ENCODE results near the gene RPS15. TPM values are rescaled to one million over a fixed set of nuclear protein-coding genes. Genes with fewer than 3 reads are reported as not detected.

RPS15 gene
- total RNA-seq, 2 experiments from 2014 or later = 1,384 TPM

DNA sequence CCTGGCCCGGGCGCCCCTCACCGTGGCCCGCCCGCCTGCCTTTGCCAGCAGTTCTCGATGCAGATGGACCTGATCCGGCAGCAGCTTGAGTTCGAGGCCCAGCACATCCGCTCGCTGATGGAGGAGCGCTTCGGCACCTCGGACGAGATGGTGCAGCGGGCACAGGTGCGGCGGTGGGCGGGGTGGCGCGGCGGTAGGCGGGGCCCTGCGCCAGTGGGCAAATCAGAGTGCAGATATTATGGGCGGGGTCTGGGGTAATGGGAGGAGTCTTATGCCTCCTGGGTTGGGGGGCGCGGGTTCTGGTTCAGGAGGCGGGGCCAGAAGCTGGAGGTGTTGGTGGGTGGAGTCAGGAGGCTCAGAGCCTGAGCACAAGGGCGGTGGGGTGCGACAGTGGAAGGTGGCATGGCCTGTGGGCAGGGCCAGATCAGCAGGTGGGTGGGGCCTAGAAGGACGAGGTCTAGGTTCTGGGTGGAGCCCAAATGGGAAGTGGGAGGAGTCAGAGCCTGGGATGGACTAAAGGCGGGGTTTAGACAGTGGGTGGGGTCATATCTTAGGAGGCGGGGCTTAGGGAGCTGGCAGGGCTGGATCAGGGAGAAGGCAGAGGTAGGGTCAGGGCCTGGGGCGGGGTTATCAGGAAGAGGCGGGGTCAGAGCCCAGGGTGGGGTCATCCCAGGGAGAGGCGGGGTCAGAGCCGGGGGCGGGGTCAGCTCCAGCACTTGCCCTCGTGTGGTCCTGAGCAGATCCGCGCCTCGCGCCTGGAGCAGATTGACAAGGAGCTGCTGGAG is 17.3 kb downstream of the RPS15 start:
- ChIA-PET POLR2A (no interaction called here), CTCF (interaction anchor here (1.0 kb wide), 1 partner anchor 10 kb away, joined by 4 read pairs; no protein-coding TSS in a partner anchor)
- H3K4me3 Mint-ChIP-seq = no peak overlapping the region
- H3K27ac Mint-ChIP-seq = no peak overlapping the region
- no peaks in the 10 kb centered on the region for H3K9me3 Mint-ChIP-seq (ENCODE audit: insufficient read depth)
- H3K4me1 Mint-ChIP-seq (ENCODE audit: low read depth) = peaks cover 11% of the 10 kb centered on the region
- ATAC-seq = peak; percentile 68
- DNase-seq = peak; percentile 65
- peaks cover 52% of the 10 kb centered on the region for H3K27me3 Mint-ChIP-seq (ENCODE audit: low read depth)
- H3K36me3 Mint-ChIP-seq (ENCODE audit: low read depth) = no peaks in the 10 kb centered on the region

DNA sequence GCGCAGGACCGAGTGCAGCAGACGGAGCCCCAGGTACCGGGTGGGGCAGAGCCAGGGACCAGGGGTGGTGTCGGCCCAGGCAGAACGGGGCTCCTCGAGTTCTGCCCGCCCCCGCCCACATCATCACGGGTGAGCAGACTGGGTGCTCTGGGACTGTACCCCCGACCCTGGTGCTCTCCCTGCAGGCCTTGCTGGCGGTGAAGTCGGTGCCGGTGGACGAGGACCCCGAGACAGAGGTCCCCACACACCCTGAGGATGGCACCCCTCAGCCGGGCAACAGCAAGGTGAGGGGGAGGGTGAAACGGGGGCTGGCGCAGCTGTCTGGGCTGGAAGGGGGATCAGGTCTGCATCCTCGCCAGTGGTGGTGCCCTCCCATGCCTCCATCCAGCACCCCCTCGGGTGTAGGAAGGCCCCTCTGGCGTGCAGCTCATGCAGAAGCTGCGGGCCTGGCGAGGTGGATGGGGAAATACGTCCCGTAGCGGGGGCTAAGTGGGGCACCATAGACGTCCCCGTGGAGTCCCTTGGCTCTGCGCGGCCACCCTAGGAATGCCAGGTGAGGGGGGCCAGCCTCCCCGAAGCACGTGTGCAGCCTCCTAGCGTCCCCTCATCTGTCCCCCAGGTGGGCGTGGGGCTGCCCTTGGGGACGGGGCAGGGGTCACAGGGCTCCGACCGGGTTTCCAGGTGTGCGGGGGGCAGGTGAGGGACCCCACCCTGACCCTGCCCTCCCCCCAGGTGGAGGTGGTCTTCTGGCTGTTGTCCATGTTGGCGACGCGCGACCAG is 18.1 kb downstream of the RPS15 start:
- DNase-seq (no peak), ATAC-seq (no peak)
- peaks cover 9% of the 10 kb centered on the region for H3K4me1 Mint-ChIP-seq (ENCODE audit: low read depth)
- peaks cover 44% of the 10 kb centered on the region for H3K27me3 Mint-ChIP-seq (ENCODE audit: low read depth)
- no peaks in the 10 kb centered on the region for H3K36me3 Mint-ChIP-seq (ENCODE audit: low read depth)
- ChIA-PET POLR2A (no interaction called here), CTCF (no interaction called here)
- no peak overlapping the region for H3K27ac Mint-ChIP-seq
- H3K4me3 Mint-ChIP-seq = no peak overlapping the region
- H3K9me3 Mint-ChIP-seq (ENCODE audit: insufficient read depth) = no peaks in the 10 kb centered on the region

DNA sequence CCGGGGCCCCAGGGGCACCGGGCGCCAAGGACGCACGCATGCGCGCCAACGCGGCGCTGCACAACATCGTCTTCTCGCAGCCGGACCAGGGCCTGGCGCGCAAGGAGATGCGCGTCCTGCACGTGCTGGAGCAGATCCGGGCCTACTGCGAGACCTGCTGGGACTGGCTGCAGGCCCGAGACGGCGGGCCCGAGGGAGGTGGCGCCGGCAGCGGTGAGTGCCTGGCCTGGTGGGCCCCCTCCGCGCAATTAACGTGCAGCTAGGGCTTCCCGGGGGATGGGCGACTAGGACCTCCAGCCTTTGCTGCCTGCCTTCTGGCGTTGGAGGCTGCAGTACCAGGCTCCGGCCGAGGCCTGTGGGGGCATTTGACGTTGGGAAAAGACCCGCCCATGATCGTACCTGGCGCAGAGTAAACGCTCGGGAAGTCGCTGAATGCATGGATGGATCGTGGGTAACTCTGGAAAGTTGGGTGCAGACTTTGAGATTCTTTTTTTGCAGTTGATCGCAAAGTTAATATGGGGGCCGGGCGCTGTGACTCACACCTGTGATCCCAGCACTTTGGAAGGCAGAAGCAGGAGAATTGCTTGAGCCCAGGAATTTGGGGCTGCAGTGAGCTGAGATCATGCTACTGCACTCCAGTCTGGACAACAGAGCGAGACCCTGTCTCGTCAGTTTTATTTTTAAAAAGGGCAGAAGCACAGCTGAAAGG is 19.0 kb downstream of the RPS15 start:
- CTCF ChIA-PET = interaction anchor here (0.6 kb wide), 1 partner anchor 9 kb away, joined by 3 read pairs; no protein-coding TSS in a partner anchor
- peaks cover 38% of the 10 kb centered on the region for H3K27me3 Mint-ChIP-seq (ENCODE audit: low read depth)
- no peak overlapping the region for H3K4me3 Mint-ChIP-seq
- no peak overlapping the region for H3K27ac Mint-ChIP-seq
- H3K36me3 Mint-ChIP-seq (ENCODE audit: low read depth) = no peaks in the 10 kb centered on the region
- POLR2A ChIA-PET = no interaction called here
- no peak for DNase-seq
- no peak for ATAC-seq
- peaks cover 9% of the 10 kb centered on the region for H3K4me1 Mint-ChIP-seq (ENCODE audit: low read depth)
- no peaks in the 10 kb centered on the region for H3K9me3 Mint-ChIP-seq (ENCODE audit: insufficient read depth)

DNA sequence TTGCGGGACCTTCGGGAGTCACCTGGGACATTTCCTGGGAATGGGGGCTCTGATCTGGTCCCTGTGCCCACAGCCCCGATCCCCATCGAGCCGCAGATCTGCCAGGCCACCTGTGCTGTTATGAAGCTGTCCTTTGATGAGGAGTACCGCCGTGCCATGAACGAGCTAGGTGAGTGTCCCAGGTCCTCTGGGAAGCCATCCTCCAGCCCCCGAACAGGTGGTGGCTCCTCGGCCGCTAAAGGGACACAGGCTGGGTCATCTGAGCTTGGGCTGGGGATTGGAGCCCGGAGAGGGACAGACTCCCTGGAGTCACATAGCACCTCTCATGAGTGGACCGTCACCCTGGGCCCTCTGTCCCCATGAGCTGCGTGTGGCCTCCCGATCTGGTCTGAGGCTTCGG is 19.7 kb downstream of the RPS15 start:
- no peak overlapping the region for H3K4me3 Mint-ChIP-seq
- POLR2A ChIA-PET = interaction anchor here (0.6 to 0.9 kb wide), 2 partner anchors 11 to 194 kb away, joined by 3 read pairs; partner anchors contain the start of gene TCF3
- H3K9me3 Mint-ChIP-seq (ENCODE audit: insufficient read depth) = no peaks in the 10 kb centered on the region
- DNase-seq = no peak
- CTCF ChIA-PET = interaction anchor here (1.2 kb wide), 1 partner anchor 12 kb away, joined by 3 read pairs; no protein-coding TSS in a partner anchor
- H3K4me1 Mint-ChIP-seq (ENCODE audit: low read depth) = peaks cover 9% of the 10 kb centered on the region
- ATAC-seq = no peak
- no peak overlapping the region for H3K27ac Mint-ChIP-seq
- peaks cover 32% of the 10 kb centered on the region for H3K27me3 Mint-ChIP-seq (ENCODE audit: low read depth)
- H3K36me3 Mint-ChIP-seq (ENCODE audit: low read depth) = no peaks in the 10 kb centered on the region

DNA sequence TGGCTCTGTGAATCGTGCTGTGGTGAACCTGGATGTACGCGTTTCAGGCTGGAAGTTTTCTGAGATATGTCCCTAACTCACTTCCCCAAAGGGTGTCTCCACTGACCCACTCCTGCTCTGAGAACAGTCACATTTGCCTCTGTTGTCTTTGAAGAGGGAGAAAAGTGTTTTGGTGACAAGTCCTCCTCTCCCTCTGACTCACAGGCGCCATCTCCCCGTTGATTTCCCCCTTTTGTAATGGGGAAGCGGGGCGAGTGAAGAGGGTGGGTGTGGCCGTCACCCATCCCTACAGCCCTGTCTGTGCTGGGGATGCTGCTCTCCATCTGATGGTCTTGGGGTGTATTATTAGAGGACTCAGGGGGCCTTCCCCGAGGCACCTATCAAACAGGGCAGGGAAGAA is 21.3 kb downstream of the RPS15 start:
- POLR2A ChIA-PET = no interaction called here
- no peaks in the 10 kb centered on the region for H3K9me3 Mint-ChIP-seq (ENCODE audit: insufficient read depth)
- H3K4me1 Mint-ChIP-seq (ENCODE audit: low read depth) = peaks cover 9% of the 10 kb centered on the region
- H3K36me3 Mint-ChIP-seq (ENCODE audit: low read depth) = no peaks in the 10 kb centered on the region
- ATAC-seq (no peak), DNase-seq (no peak)
- peaks cover 23% of the 10 kb centered on the region for H3K27me3 Mint-ChIP-seq (ENCODE audit: low read depth)
- CTCF ChIA-PET = no interaction called here
- H3K27ac Mint-ChIP-seq = no peak overlapping the region
- H3K4me3 Mint-ChIP-seq = no peak overlapping the region

DNA sequence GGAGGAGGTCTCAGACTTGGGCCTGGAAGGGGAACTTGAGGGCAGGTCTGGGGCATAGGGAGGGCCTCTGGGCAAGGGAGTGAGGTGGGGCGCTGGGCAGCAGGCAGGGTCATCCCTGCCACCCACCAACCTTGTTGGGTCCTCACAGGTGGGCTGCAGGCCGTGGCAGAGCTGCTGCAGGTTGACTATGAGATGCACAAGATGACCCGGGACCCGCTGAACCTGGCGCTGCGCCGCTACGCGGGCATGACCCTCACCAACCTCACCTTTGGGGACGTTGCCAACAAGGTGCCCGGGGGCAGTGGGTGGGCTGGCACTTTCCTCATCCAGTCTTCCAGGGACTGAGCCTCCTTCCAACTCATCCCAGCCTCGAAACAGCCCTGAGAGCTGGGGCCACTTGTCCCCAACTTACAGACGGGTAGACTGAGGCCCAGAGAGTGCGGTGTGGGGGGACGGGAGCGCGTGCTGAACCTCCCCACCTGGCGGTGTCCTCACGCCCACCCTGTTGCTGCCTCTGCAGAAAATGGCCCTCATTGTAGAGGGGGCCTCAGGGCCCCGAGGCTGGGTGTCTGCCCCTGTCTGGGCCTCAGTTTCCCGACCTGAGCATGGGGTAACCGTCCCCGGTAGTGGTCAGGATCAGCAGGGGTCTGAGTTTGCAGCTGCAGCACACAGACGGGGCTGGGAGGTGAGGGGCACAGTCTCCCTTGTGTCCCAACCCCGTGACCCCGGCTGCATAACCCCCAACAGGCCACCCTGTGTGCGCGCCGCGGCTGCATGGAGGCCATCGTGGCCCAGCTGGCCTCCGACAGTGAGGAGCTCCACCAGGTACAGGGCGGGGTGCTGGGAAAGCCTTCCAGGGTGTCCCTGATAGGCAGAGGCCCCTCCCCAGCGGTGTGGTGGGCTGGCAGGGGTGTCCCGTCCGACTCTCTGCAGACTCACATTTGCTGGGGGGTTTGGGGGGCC is 22.1 kb downstream of the RPS15 start:
- peaks cover 18% of the 10 kb centered on the region for H3K27me3 Mint-ChIP-seq (ENCODE audit: low read depth)
- ATAC-seq (no peak), DNase-seq (no peak)
- no peaks in the 10 kb centered on the region for H3K9me3 Mint-ChIP-seq (ENCODE audit: insufficient read depth)
- H3K27ac Mint-ChIP-seq = no peak overlapping the region
- no peaks in the 10 kb centered on the region for H3K36me3 Mint-ChIP-seq (ENCODE audit: low read depth)
- H3K4me3 Mint-ChIP-seq = no peak overlapping the region
- ChIA-PET POLR2A (no interaction called here), CTCF (no interaction called here)
- H3K4me1 Mint-ChIP-seq (ENCODE audit: low read depth) = peaks cover 6% of the 10 kb centered on the region

DNA sequence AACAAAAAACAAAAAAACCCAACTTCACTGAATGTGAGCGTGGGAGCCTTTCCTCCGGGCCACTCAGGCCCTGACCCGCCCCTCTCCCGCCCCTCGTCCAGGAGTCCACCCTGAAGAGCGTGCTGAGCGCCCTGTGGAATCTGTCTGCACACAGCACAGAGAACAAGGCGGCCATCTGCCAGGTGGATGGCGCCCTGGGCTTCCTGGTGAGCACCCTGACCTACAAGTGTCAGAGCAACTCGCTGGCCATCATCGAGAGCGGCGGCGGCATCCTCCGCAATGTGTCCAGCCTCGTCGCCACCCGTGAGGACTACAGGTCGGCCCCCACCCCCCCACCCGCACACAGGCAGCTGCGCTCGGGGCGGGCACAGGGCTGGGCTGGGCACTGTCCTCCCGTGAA is 23.7 kb downstream of the RPS15 start:
- Mint-ChIP-seq H3K27me3 (ENCODE audit: low read depth) (peaks cover 12% of the 10 kb centered on the region), H3K36me3 (ENCODE audit: low read depth) (no peaks in the 10 kb centered on the region), H3K4me3 (no peak overlapping the region), H3K9me3 (ENCODE audit: insufficient read depth) (no peaks in the 10 kb centered on the region), H3K27ac (no peak overlapping the region), H3K4me1 (ENCODE audit: low read depth) (no peaks in the 10 kb centered on the region)
- no peak for ATAC-seq
- POLR2A ChIA-PET = no interaction called here
- no peak for DNase-seq
- CTCF ChIA-PET = no interaction called here

DNA sequence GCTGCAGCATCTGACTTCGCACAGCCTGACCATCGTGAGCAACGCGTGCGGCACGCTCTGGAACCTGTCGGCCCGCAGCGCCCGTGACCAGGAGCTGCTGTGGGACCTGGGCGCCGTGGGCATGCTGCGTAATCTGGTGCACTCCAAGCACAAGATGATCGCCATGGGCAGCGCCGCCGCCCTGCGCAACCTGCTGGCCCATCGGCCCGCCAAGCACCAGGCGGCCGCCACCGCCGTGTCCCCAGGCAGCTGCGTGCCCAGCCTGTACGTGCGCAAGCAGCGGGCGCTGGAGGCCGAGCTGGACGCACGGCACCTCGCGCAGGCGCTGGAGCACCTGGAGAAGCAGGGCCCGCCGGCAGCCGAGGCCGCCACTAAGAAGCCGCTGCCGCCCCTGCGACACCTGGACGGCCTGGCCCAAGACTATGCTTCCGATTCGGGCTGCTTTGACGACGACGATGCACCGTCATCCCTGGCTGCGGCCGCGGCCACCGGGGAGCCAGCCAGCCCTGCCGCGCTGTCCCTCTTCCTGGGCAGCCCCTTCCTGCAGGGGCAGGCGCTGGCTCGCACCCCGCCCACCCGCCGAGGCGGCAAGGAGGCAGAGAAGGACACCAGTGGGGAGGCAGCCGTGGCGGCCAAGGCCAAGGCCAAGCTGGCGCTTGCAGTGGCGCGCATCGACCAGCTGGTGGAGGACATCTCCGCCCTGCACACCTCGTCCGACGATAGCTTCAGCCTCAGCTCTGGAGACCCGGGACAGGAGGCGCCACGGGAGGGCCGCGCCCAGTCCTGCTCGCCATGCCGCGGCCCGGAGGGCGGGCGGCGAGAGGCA is 27.2 kb downstream of the RPS15 start:
- no peak overlapping the region for H3K4me3 Mint-ChIP-seq
- no peaks in the 10 kb centered on the region for H3K9me3 Mint-ChIP-seq (ENCODE audit: insufficient read depth)
- ATAC-seq (peak; percentile 25), DNase-seq (peak; percentile 42)
- peaks cover 6% of the 10 kb centered on the region for H3K27me3 Mint-ChIP-seq (ENCODE audit: low read depth)
- H3K27ac Mint-ChIP-seq = no peak overlapping the region
- H3K4me1 Mint-ChIP-seq (ENCODE audit: low read depth) = peaks cover 4% of the 10 kb centered on the region
- H3K36me3 Mint-ChIP-seq (ENCODE audit: low read depth) = no peaks in the 10 kb centered on the region
- CTCF ChIA-PET = interaction anchor here (0.8 to 1.8 kb wide), 3 partner anchors 8 to 25 kb away, joined by 3 to 8 read pairs (median 3); partner anchors contain the start of gene REEP6
- POLR2A ChIA-PET = interaction anchor here (0.6 to 1.8 kb wide), 2 partner anchors 18 to 20 kb away, joined by 3 read pairs; no protein-coding TSS in a partner anchor

DNA sequence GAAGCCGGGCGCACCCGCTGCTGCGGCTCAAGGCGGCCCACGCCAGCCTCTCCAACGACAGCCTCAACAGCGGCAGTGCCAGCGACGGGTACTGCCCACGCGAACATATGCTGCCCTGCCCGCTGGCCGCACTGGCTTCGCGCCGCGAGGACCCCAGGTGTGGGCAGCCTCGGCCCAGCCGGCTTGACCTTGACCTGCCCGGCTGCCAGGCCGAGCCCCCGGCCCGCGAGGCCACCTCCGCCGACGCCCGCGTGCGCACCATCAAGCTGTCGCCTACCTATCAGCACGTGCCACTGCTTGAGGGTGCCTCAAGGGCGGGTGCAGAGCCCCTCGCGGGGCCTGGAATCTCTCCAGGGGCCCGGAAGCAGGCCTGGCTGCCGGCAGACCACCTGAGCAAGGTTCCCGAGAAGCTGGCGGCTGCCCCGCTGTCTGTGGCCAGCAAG is 27.8 kb downstream of the RPS15 start:
- H3K9me3 Mint-ChIP-seq (ENCODE audit: insufficient read depth) = no peaks in the 10 kb centered on the region
- no peak for ATAC-seq
- H3K4me3 Mint-ChIP-seq = no peak overlapping the region
- ChIA-PET CTCF (interaction anchor here (0.8 to 1.8 kb wide), 3 partner anchors 9 to 25 kb away, joined by 3 to 8 read pairs (median 3); partner anchors contain the start of gene REEP6), POLR2A (interaction anchor here (0.6 to 1.8 kb wide), 3 partner anchors 19 to 25 kb away, joined by 3 read pairs; partner anchors contain the start of gene REEP6)
- no peaks in the 10 kb centered on the region for H3K36me3 Mint-ChIP-seq (ENCODE audit: low read depth)
- H3K4me1 Mint-ChIP-seq (ENCODE audit: low read depth) = peaks cover 5% of the 10 kb centered on the region
- no peak for DNase-seq
- no peak overlapping the region for H3K27ac Mint-ChIP-seq
- H3K27me3 Mint-ChIP-seq (ENCODE audit: low read depth) = peaks cover 6% of the 10 kb centered on the region

DNA sequence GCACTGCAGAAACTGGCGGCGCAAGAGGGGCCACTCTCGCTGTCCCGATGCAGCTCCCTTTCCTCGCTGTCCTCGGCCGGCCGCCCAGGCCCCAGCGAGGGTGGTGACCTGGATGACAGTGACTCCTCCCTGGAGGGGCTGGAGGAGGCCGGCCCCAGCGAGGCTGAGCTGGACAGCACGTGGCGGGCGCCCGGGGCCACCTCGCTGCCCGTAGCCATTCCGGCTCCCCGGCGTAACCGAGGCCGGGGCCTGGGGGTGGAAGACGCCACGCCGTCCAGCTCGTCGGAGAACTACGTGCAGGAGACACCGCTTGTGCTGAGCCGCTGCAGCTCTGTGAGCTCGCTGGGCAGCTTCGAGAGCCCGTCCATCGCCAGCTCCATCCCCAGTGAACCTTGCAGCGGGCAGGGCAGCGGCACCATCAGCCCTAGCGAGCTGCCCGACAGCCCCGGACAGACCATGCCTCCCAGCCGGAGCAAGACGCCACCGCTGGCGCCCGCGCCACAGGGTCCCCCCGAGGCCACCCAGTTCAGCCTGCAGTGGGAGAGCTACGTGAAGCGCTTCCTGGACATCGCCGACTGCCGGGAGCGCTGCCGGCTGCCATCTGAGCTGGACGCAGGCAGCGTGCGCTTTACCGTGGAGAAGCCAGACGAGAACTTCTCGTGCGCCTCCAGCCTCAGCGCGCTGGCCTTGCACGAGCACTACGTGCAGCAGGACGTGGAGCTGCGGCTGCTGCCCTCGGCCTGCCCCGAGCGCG is 28.4 kb downstream of the RPS15 start:
- Mint-ChIP-seq H3K4me1 (ENCODE audit: low read depth) (peaks cover 9% of the 10 kb centered on the region), H3K27me3 (ENCODE audit: low read depth) (peaks cover 10% of the 10 kb centered on the region), H3K4me3 (no peak overlapping the region), H3K9me3 (ENCODE audit: insufficient read depth) (no peaks in the 10 kb centered on the region), H3K27ac (no peak overlapping the region), H3K36me3 (ENCODE audit: low read depth) (no peaks in the 10 kb centered on the region)
- DNase-seq (no peak), ATAC-seq (no peak)
- CTCF ChIA-PET = interaction anchor here (0.7 to 1.8 kb wide), 4 partner anchors 9 to 24 kb away, joined by 3 to 8 read pairs (median 3); partner anchors contain the start of gene REEP6
- POLR2A ChIA-PET = interaction anchor here (1.4 to 1.8 kb wide), 2 partner anchors 22 to 24 kb away, joined by 3 read pairs; partner anchors contain the start of gene REEP6
